ENCODE data around the gene SYNPO2. TPM values are rescaled to one million over a fixed set of nuclear protein-coding genes. Genes with fewer than 3 reads are reported as not detected.

SYNPO2 gene
- total and polyA plus RNA-seq, 2 of the 8 experiments (the other 6 are each of a cell fraction or from before 2014, with no cell fraction given), result 0.50 to 4.2 TPM

DNA sequence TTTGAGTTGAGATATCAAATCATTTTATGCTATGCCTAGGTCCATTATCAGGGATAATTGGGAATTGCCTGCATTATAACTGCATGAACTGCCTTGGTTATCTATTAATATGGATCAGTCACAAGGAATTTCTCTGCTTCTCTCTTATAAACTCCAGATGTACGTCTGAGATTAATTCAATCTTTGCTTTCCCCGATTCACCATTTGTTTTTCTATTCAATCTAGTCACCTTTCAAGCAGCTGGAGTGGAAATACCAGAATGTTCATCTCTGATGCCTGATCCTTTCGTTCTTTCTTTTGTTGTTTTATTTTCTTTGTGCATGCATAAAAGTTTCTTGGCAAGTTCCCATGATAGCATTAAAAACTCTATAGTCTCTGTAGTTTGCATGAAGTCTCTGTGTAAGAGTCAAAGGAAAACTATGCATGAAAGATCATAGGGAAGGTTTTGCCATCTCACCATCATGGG, 22.6 kb downstream of the SYNPO2 start:
- WGBS, 2 experiments (ENCODE audit: extremely low coverage in 1 of 2, insufficient coverage in 1 of 2, insufficient read length in 1 of 2, insufficient replicate concordance in 2 of 2, low coverage in 1 of 2, low lambda C conversion rate in 2 of 2, missing lambda C conversion rate in 1 of 2), result 83% methylated on average over 3 of the region's 3 CpGs; no CpG with 5 or more reads in 1 of the 2 experiments
- no peak for FAIRE-seq
- no peak overlapping the region for H2AK5ac ChIP-seq (ENCODE audit: low read depth, low read length)
- no peak for TF ChIP-seq CHD2 (IDR thresholded peaks at IDR 0.05; ENCODE audit: low read length)
- TF ChIP-seq HDAC2 (IDR thresholded peaks at IDR 0.05; ENCODE audit: borderline replicate concordance in 1 of 2, low read depth in 2 of 2, low read length in 2 of 2), result no peak
- TF ChIP-seq TBP (IDR thresholded peaks at IDR 0.05; ENCODE audit: low read depth, low read length), result no peak
- TF ChIP-seq, protein P1, sequence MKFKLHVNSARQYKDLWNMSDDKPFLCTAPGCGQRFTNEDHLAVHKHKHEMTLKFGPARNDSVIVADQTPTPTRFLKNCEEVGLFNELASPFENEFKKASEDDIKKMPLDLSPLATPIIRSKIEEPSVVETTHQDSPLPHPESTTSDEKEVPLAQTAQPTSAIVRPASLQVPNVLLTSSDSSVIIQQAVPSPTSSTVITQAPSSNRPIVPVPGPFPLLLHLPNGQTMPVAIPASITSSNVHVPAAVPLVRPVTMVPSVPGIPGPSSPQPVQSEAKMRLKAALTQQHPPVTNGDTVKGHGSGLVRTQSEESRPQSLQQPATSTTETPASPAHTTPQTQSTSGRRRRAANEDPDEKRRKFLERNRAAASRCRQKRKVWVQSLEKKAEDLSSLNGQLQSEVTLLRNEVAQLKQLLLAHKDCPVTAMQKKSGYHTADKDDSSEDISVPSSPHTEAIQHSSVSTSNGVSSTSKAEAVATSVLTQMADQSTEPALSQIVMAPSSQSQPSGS (IDR thresholded peaks at IDR 0.05; ENCODE audit: low read length), result no peak
- no peak for TF ChIP-seq SIX5 (IDR thresholded peaks at IDR 0.05; ENCODE audit: low read depth, low read length)
- TF ChIP-seq TAF1 (IDR thresholded peaks at IDR 0.05; ENCODE audit: low read depth, low read length), result no peak
- no peak for TF ChIP-seq TEAD4 (IDR thresholded peaks at IDR 0.05; ENCODE audit: low read depth, low read length)
- no peak for TF ChIP-seq FOSL1 (IDR thresholded peaks at IDR 0.05; ENCODE audit: insufficient read depth, low read depth, low read length)
- TF ChIP-seq ZNF274 (IDR thresholded peaks at IDR 0.05; ENCODE audit: borderline replicate concordance, extremely low read depth, low read length), result no peak
- no peak for TF ChIP-seq KDM5A (IDR thresholded peaks at IDR 0.05; ENCODE audit: low read length)
- no peak for TF ChIP-seq CBX8 (IDR thresholded peaks at IDR 0.05; ENCODE audit: borderline replicate concordance, low read depth, low read length)
- TF ChIP-seq POU5F1 (IDR thresholded peaks at IDR 0.05; ENCODE audit: low read depth, low read length), result no peak

More for the DNA sequence above, 22.6 kb downstream of the SYNPO2 start:
- Histone ChIP-seq H3K14ac (ENCODE audit: insufficient read length) (no peak overlapping the region), H4K8ac (ENCODE audit: extremely low read depth, insufficient read depth, low read length) (no peak overlapping the region), H3K4me3 (ENCODE audit: extremely low read depth in 1 of 4, insufficient read depth in 2 of 4, low read depth in 3 of 4, low read length in 4 of 4) (no peak overlapping the region), H2BK120ac (replicated peaks; ENCODE audit: low read depth, low read length) (no peak overlapping the region), H2BK5ac (ENCODE audit: low read depth, low read length) (no peak overlapping the region), H2AFZ (ENCODE audit: low read length) (no peak overlapping the region), H3K36me3 (ENCODE audit: control insufficient read depth in 2 of 4, insufficient read depth in 4 of 4, low read length in 3 of 4) (no peaks in the 10 kb centered on the region), H3K4me2 (ENCODE audit: insufficient read depth in 1 of 2, low read depth in 2 of 2, low read length in 2 of 2) (no peak overlapping the region), H3K4ac (replicated peaks; ENCODE audit: insufficient read length, low read depth, low read length) (no peak overlapping the region), H3K79me1 (ENCODE audit: low read depth, low read length) (no peaks in the 10 kb centered on the region), H3K4me1 (replicated peaks in 1 of 4; ENCODE audit: control insufficient read depth in 3 of 4, insufficient read depth in 4 of 4, low read length in 3 of 4) (no peaks in the 10 kb centered on the region), H4K5ac (ENCODE audit: insufficient read length, low read depth, low read length) (no peak overlapping the region), H3K9me3 (ENCODE audit: insufficient read depth in 2 of 2, low read depth in 1 of 2, low read length in 1 of 2) (no peaks in the 10 kb centered on the region), H3K79me2 (ENCODE audit: control insufficient read depth in 1 of 2, insufficient read depth in 2 of 2, low read length in 2 of 2) (no peaks in the 10 kb centered on the region), H3K18ac (ENCODE audit: extremely low read depth, low read length) (no peak overlapping the region), H3K27ac (ENCODE audit: low read depth, low read length) (no peak overlapping the region), H3K27me3 (replicated peaks in 1 of 4; ENCODE audit: control insufficient read depth in 3 of 4, extremely low read depth in 1 of 4, insufficient read depth in 3 of 4, low read length in 3 of 4) (no peaks in the 10 kb centered on the region; a peak in 1 of 7 replicates), H3K56ac (replicated peaks; ENCODE audit: insufficient read length, low read depth, low read length) (no peak overlapping the region), H2BK12ac (ENCODE audit: low read depth, low read length) (no peak overlapping the region), H3K23me2 (ENCODE audit: low read depth, low read length) (no peaks in the 10 kb centered on the region; the same call in 1 of the 2 replicates), H4K20me1 (replicated peaks in 1 of 2; ENCODE audit: control insufficient read depth in 1 of 2, insufficient read depth in 2 of 2, low read length in 2 of 2) (no peaks in the 10 kb centered on the region), H4K91ac (replicated peaks; ENCODE audit: insufficient read length, low read length) (no peak overlapping the region), H3K9ac (replicated peaks in 1 of 4; ENCODE audit: extremely low read depth in 1 of 4, low read depth in 3 of 4, low read length in 3 of 4) (no peak overlapping the region), H2BK15ac (ENCODE audit: low read length) (no peak overlapping the region), H3K23ac (ENCODE audit: insufficient read length) (no peak overlapping the region), H2BK20ac (ENCODE audit: low read length) (no peak overlapping the region)
- DNase-seq (ENCODE audit: low read depth in 1 of 2, low spot score in 2 of 2), result no peak
- CTCF ChIA-PET (ENCODE audit: partially characterized antibody), result interaction anchor here (1.2 to 3.2 kb wide), 2 partner anchors 21 to 27 kb away, joined by 3 to 12 read pairs; no protein-coding TSS in a partner anchor
- POLR2A ChIA-PET (ENCODE audit: partially characterized antibody), result interaction anchor here (1.0 kb wide), 1 partner anchor 23 kb away, joined by 3 read pairs; the partner anchor contains the start of gene SYNPO2

Data from H1 (cell line).